Adrenal gland (tissue), 12 donors: Measurements from ENCODE around the gene PRAMEF20. TPM values are rescaled to one million over a fixed set of nuclear protein-coding genes. Genes with fewer than 3 reads are reported as not detected.

Experiments
- DNase-seq, 7 donors: peaks; one replicate each; pipeline ENCODE4 v3.0.0-alpha.2; 2019 to 2020
- H3K27ac ChIP-seq, 5 donors: fragments of 200-600 bp; sonication (generic) in 4 of 5; 1 replicate in 3 of 5; 2 replicates in 2 of 5; pipeline versions ENCODE4 v1.5.1 to v1.8.0; 2016 to 2020; ENCODE audit warnings: mild to moderate bottlenecking in 1 of 5
- H3K27me3 ChIP-seq: fragments of 200-600 bp; 2 replicates; pipeline ENCODE4 v1.8.0; 2021
- H3K36me3 ChIP-seq, 2 donors: fragments of 200-600 bp; replicated peaks in 1 of 2; 1 replicate in 1 of 2; 2 replicates in 1 of 2; pipeline versions ENCODE4 v1.5.1 to v1.8.0; 2018 to 2022
- H3K4me1 ChIP-seq, 2 donors: fragments of 200-600 bp; replicated peaks in 1 of 2; 1 replicate in 1 of 2; 2 replicates in 1 of 2; pipeline versions ENCODE4 v1.5.1 to v1.8.0; 2018 to 2021
- H3K4me3 ChIP-seq, 4 donors: fragments of 200-600 bp; sonication (generic) in 3 of 4; one replicate each; pipeline ENCODE4 v1.5.1; 2016 to 2018
- H3K9me3 ChIP-seq, 3 donors: fragments of 200-600 bp; sonication (generic) in 1 of 3; replicated peaks in 1 of 3; 1 replicate in 2 of 3; 2 replicates in 1 of 3; pipeline versions ENCODE4 v1.5.1 to v1.8.0; 2016 to 2021
- CTCF ChIP-seq, 6 experiments: fragments of 450-650 bp in 4 of 6; fragments of 200-600 bp in 2 of 6; sonication (generic) in 1 of 6; IDR thresholded peaks; 1 replicate in 5 of 6; 2 replicates in 1 of 6; pipeline versions ENCODE4 v1.5.1 to v1.8.0; 2016 to 2021; ENCODE audit warnings: antibody characterized with exemption in 6 of 6, mild to moderate bottlenecking in 2 of 6, moderate library complexity in 1 of 6
- POLR2A ChIP-seq, 2 donors: fragments of 450-650 bp; IDR thresholded peaks; one replicate each; pipeline ENCODE4 v1.6.1; 2017; ENCODE audit warnings: antibody characterized with exemption in 2 of 2, mild to moderate bottlenecking in 2 of 2, moderate library complexity in 1 of 2
- WGBS, 4 donors: extraction: QIAGEN DNeasy Blood & Tissue Kit in 2 of 4; methylation state at CpG; one replicate each; pipeline versions ENCODE4 v1.1.5 to v1.1.7; 2013 to 2017; 5-methylcytosine and 5-hydroxymethylcytosine counted together
- intact Hi-C, 2 donors: fragments of 100-400 bp; cut with DNase I; formaldehyde crosslinking; loops; one replicate each; pipeline versions ENCODE4 v1.14.1 to v1.15.0; 2022 to 2023
- polyA plus RNA-seq, 3 donors: library from polyadenylated mRNA; stranded (reverse); fragments of 200-250 nt in 2 of 3; fragments of 350-450 nt in 1 of 3; fragmentation: Illumina TruSeq in 1 of 3; extraction: RNeasy Lipid Tissue Mini Kit (QIAGEN cat#74804) in 1 of 3; gene quantifications; one replicate each; pipeline ENCODE4 v1.2.3, GENCODE V29; 2013 to 2014
- total RNA-seq, 9 donors: library from RNA; depleted of rRNA in 4 of 9; stranded (reverse); fragments of >200 nt in 4 of 9; fragments of 120-200 nt in 1 of 9; fragmentation: NEBNext Ultra II Directional in 1 of 9; extraction: Animal tissue kit (Norgen Biotek cat#: 25700) in 1 of 9; gene quantifications; one replicate each; pipeline versions ENCODE4 v1.1.0 to v1.2.4, GENCODE V29; 2013 to 2023
- donor health status: healthy with polysubstance abuse.
- donor health status: Bipolar disorder and iron deficiency.
- donor health status: DM: yes; HTN: yes; CAD: no.
- donor health status: DM: no; HTN: no; CAD: no.
- donor health status: DM: no; HTN: no; CAD: no.
- donor health status: DM: yes; HTN: yes; CAD: no.

PRAMEF20 gene
- total and polyA plus RNA-seq, 12 donors = not detected

- DNase-seq = no peak
- no peaks in the 10 kb centered on the region for H3K36me3 ChIP-seq
- TF ChIP-seq CTCF (IDR thresholded peaks at IDR 0.05) (no peak), POLR2A (IDR thresholded peaks at IDR 0.05) (no peak)
- intact Hi-C loops = loop anchor here in 1 of 2 donors (10.0 kb wide), 1 partner anchor 79 kb away; no protein-coding TSS in a partner anchor
- no peak overlapping the region for H3K4me3 ChIP-seq
- H3K27me3 ChIP-seq = no peaks in the 10 kb centered on the region
- no peaks in the 10 kb centered on the region for H3K9me3 ChIP-seq
- H3K4me1 ChIP-seq = no peaks in the 10 kb centered on the region
- WGBS, 4 donors = 69 to 95% (median 74%) methylated on average over 1 of the region's 1 CpG
- no peak overlapping the region for H3K27ac ChIP-seq
Measured at GRCh38 chr1:13465515-13465914, 55.3 kb downstream of the PRAMEF20 start.

- intact Hi-C loops = loop anchor here in 1 of 2 donors (10.0 kb wide), 1 partner anchor 75 kb away; no protein-coding TSS in a partner anchor
- no peak overlapping the region for H3K4me3 ChIP-seq
- H3K9me3 ChIP-seq = no peaks in the 10 kb centered on the region
- H3K27ac ChIP-seq = no peak overlapping the region
- peak in 6 of 7 donors; percentile 27 to 65 (median 44) for DNase-seq
- no peaks in the 10 kb centered on the region for H3K36me3 ChIP-seq
- TF ChIP-seq POLR2A (IDR thresholded peaks at IDR 0.05) (no peak), CTCF (IDR thresholded peaks at IDR 0.05) (peak in 4 of 6 experiments; percentile 28 to 43 (median 35))
- no peaks in the 10 kb centered on the region for H3K27me3 ChIP-seq
- 37 to 38% (median 37%) methylated on average over 5 of the region's 5 CpGs for WGBS, 4 donors
- no peaks in the 10 kb centered on the region for H3K4me1 ChIP-seq
Measured at GRCh38 chr1:13469343-13469742, 59.1 kb downstream of the PRAMEF20 start.

Other genes starting within 250 kb of the PRAMEF20 start
- gene HNRNPCL4, start 244.8 kb upstream of the PRAMEF20 start, total RNA-seq = not detected
- gene HNRNPCL4, start 244.8 kb upstream of the PRAMEF20 start, polyA plus RNA-seq = not detected
- not detected for gene PRAMEF9, start 238.6 kb upstream of the PRAMEF20 start, total RNA-seq
- gene PRAMEF9, start 238.6 kb upstream of the PRAMEF20 start, polyA plus RNA-seq = not detected
- not detected for gene PRAMEF13, start 209.0 kb upstream of the PRAMEF20 start, total RNA-seq
- gene PRAMEF13, start 209.0 kb upstream of the PRAMEF20 start, polyA plus RNA-seq = not detected
- not detected for gene PRAMEF18, start 184.3 kb upstream of the PRAMEF20 start, total RNA-seq
- not detected for gene PRAMEF18, start 184.3 kb upstream of the PRAMEF20 start, polyA plus RNA-seq
- not detected for gene PRAMEF5, start 156.3 kb upstream of the PRAMEF20 start, total RNA-seq
- gene PRAMEF5, start 156.3 kb upstream of the PRAMEF20 start, polyA plus RNA-seq = not detected
- not detected for gene PRAMEF8, start 125.3 kb upstream of the PRAMEF20 start, total RNA-seq
- not detected for gene PRAMEF8, start 125.3 kb upstream of the PRAMEF20 start, polyA plus RNA-seq
- gene PRAMEF33, start 106.9 kb upstream of the PRAMEF20 start, total RNA-seq = not detected
- gene PRAMEF33, start 106.9 kb upstream of the PRAMEF20 start, polyA plus RNA-seq = not detected
- gene PRAMEF15, start 94.9 kb upstream of the PRAMEF20 start, total RNA-seq = not detected
- not detected for gene PRAMEF15, start 94.9 kb upstream of the PRAMEF20 start, polyA plus RNA-seq
- not detected for gene PRAMEF14, start 63.3 kb upstream of the PRAMEF20 start, total RNA-seq
- not detected for gene PRAMEF14, start 63.3 kb upstream of the PRAMEF20 start, polyA plus RNA-seq
- not detected for gene PRAMEF19, start 38.5 kb upstream of the PRAMEF20 start, total RNA-seq
- gene PRAMEF19, start 38.5 kb upstream of the PRAMEF20 start, polyA plus RNA-seq = not detected
- not detected for gene PRAMEF17, start 20.8 kb upstream of the PRAMEF20 start, total RNA-seq
- gene PRAMEF17, start 20.8 kb upstream of the PRAMEF20 start, polyA plus RNA-seq = not detected
- 10 to 100 TPM in 3 of 9 donors, 1 to 10 TPM in 6; 3.2 to 60.3 (median 9.5) TPM for gene LRRC38, start 103.6 kb downstream of the PRAMEF20 start, total RNA-seq
- 10 to 100 TPM in 1 of 3 donors, 1 to 10 TPM in 2; 5.6 to 10.0 (median 9.7) TPM for gene LRRC38, start 103.6 kb downstream of the PRAMEF20 start, polyA plus RNA-seq
- gene PDPN, start 173.4 kb downstream of the PRAMEF20 start, total RNA-seq = 10 to 100 TPM in 3 of 9 donors, 1 to 10 TPM in 6; 1.2 to 13.8 (median 5.8) TPM
- 1 to 10 TPM; 1.5 to 7.9 (median 4.1) TPM for gene PDPN, start 173.4 kb downstream of the PRAMEF20 start, polyA plus RNA-seq